ENCODE measurements around the gene CELF4. TPM values are rescaled to one million over a fixed set of nuclear protein-coding genes. Genes with fewer than 3 reads are reported as not detected.

CELF4 gene
- total RNA-seq, 1 experiment from 2014 or later: 0.11 TPM

- no peaks in the 10 kb centered on the region for H3K36me3 ChIP-seq (ENCODE audit: control insufficient read depth, insufficient read depth, low read length)
- H3K27ac Mint-ChIP-seq (ENCODE audit: unreplicated experiment): no peak overlapping the region
- intact Hi-C loops (cut with micrococcal nuclease; ENCODE audit: unreplicated experiment): loop anchor here (10.0 kb wide), 1 partner anchor 79 kb away; no protein-coding TSS in a partner anchor
- no peak overlapping the region for H3K4me3 ChIP-seq (ENCODE audit: low read depth, low read length)
- no peaks in the 10 kb centered on the region; the same call in 1 of the 2 replicates for H3K27me3 ChIP-seq (replicated peaks; ENCODE audit: control insufficient read depth, insufficient read depth, low read length)
- H3K4me3 Mint-ChIP-seq (ENCODE audit: unreplicated experiment): no peak overlapping the region
- H3K36me3 Mint-ChIP-seq (ENCODE audit: insufficient read depth, unreplicated experiment): no peaks in the 10 kb centered on the region
- BruUV-seq (replicated peaks): no TSS peak
- peaks cover 5% of the 10 kb centered on the region for H3K27me3 Mint-ChIP-seq (ENCODE audit: insufficient read depth, unreplicated experiment)
- H3K4me1 Mint-ChIP-seq (ENCODE audit: low read depth, unreplicated experiment): no peaks in the 10 kb centered on the region
- no peak for TF ChIP-seq CTCF (IDR thresholded peaks at IDR 0.05; ENCODE audit: insufficient read depth in 1 of 2, low read depth in 1 of 2, low read length in 1 of 2, severe bottlenecking in 1 of 2, unreplicated experiment in 1 of 2)
- no peaks in the 10 kb centered on the region for H3K9me3 Mint-ChIP-seq (ENCODE audit: unreplicated experiment)
- ChIA-PET POLR2A (no interaction called here), CTCF (no interaction called here)
- H3K4me1 ChIP-seq: no peaks in the 10 kb centered on the region
- no peak for DNase-seq
- no peaks in the 10 kb centered on the region for H3K9me3 ChIP-seq
These were observed 170.0 kb downstream of the CELF4 start for GRCh38 chr18:37395631-37396030.

GRCh38 chr18:37395138-37395537 lies 170.5 kb downstream of the CELF4 start:
- Mint-ChIP-seq H3K27me3 (ENCODE audit: insufficient read depth, unreplicated experiment) (peaks cover 5% of the 10 kb centered on the region), H3K27ac (ENCODE audit: unreplicated experiment) (no peak overlapping the region), H3K4me3 (ENCODE audit: unreplicated experiment) (peak overlapping the region; percentile 23), H3K36me3 (ENCODE audit: insufficient read depth, unreplicated experiment) (no peaks in the 10 kb centered on the region), H3K4me1 (ENCODE audit: low read depth, unreplicated experiment) (no peaks in the 10 kb centered on the region), H3K9me3 (ENCODE audit: unreplicated experiment) (no peaks in the 10 kb centered on the region)
- H3K36me3 ChIP-seq (ENCODE audit: control insufficient read depth, insufficient read depth, low read length): no peaks in the 10 kb centered on the region
- H3K9me3 ChIP-seq: no peaks in the 10 kb centered on the region
- POLR2A ChIA-PET: no interaction called here
- BruUV-seq (replicated peaks): no TSS peak
- CTCF ChIA-PET: no interaction called here
- no peak for TF ChIP-seq CTCF (IDR thresholded peaks at IDR 0.05; ENCODE audit: insufficient read depth in 1 of 2, low read depth in 1 of 2, low read length in 1 of 2, severe bottlenecking in 1 of 2, unreplicated experiment in 1 of 2)
- no peak overlapping the region for H3K4me3 ChIP-seq (ENCODE audit: low read depth, low read length)
- no peaks in the 10 kb centered on the region for H3K4me1 ChIP-seq
- intact Hi-C loops (cut with micrococcal nuclease; ENCODE audit: unreplicated experiment): loop anchor here (10.0 kb wide), 1 partner anchor 80 kb away; no protein-coding TSS in a partner anchor
- H3K27me3 ChIP-seq (replicated peaks; ENCODE audit: control insufficient read depth, insufficient read depth, low read length): no peaks in the 10 kb centered on the region; the same call in 1 of the 2 replicates
- no peak for DNase-seq

- ChIA-PET CTCF (interaction anchor here (0.6 kb wide), 2 partner anchors 51 to 141 kb away, joined by 6 to 7 read pairs; no protein-coding TSS in a partner anchor), POLR2A (no interaction called here)
- no peaks in the 10 kb centered on the region; the same call in 1 of the 2 replicates for H3K27me3 ChIP-seq (replicated peaks; ENCODE audit: control insufficient read depth, insufficient read depth, low read length)
- Mint-ChIP-seq H3K27me3 (ENCODE audit: insufficient read depth, unreplicated experiment) (peaks cover 5% of the 10 kb centered on the region), H3K4me3 (ENCODE audit: unreplicated experiment) (peak overlapping the region; percentile 23), H3K36me3 (ENCODE audit: insufficient read depth, unreplicated experiment) (no peaks in the 10 kb centered on the region), H3K9me3 (ENCODE audit: unreplicated experiment) (no peaks in the 10 kb centered on the region), H3K4me1 (ENCODE audit: low read depth, unreplicated experiment) (no peaks in the 10 kb centered on the region), H3K27ac (ENCODE audit: unreplicated experiment) (no peak overlapping the region)
- no peak for TF ChIP-seq CTCF (IDR thresholded peaks at IDR 0.05; ENCODE audit: insufficient read depth in 1 of 2, low read depth in 1 of 2, low read length in 1 of 2, severe bottlenecking in 1 of 2, unreplicated experiment in 1 of 2)
- no peak overlapping the region for H3K4me3 ChIP-seq (ENCODE audit: low read depth, low read length)
- no TSS peak for BruUV-seq (replicated peaks)
- intact Hi-C loops (cut with micrococcal nuclease; ENCODE audit: unreplicated experiment): loop anchor here (10.0 kb wide), 1 partner anchor 80 kb away; no protein-coding TSS in a partner anchor
- DNase-seq: no peak
- H3K36me3 ChIP-seq (ENCODE audit: control insufficient read depth, insufficient read depth, low read length): no peaks in the 10 kb centered on the region
- H3K9me3 ChIP-seq: no peaks in the 10 kb centered on the region
- H3K4me1 ChIP-seq: no peaks in the 10 kb centered on the region
These were observed 171.0 kb downstream of the CELF4 start for GRCh38 chr18:37394610-37394965.
